ENCODE measurements around the gene HYAL2.
"Not testable (repeated sequence)": the region's sequence is repeated elsewhere in the genome, so short reads cannot be mapped to it uniquely, and the experiment has no call there.

The HYAL2 gene

GRCh38 chr3:50293079-50293801 lies 29.3 kb downstream of the HYAL2 start:
- H3K9ac ChIP-seq (ENCODE audit: low read length) = peak overlapping the region; percentile 76
- peak overlapping the region in 1 of 2 donors; percentile 49 for H3K4me3 ChIP-seq (ENCODE audit: low read depth in 1 of 2, low read length in 2 of 2)
- no peaks in the 10 kb centered on the region for H3K27me3 ChIP-seq (ENCODE audit: control insufficient read depth in 1 of 2, insufficient read depth in 2 of 2, low read length in 2 of 2)
- peaks cover 29% of the 10 kb centered on the region for H3K4me1 ChIP-seq (ENCODE audit: insufficient read depth, low read length)
- peaks cover 23% of the 10 kb centered on the region for H3K36me3 ChIP-seq (ENCODE audit: insufficient read depth, low read length)
- no peaks in the 10 kb centered on the region for H3K9me3 ChIP-seq (ENCODE audit: low read length)
- peak overlapping the region; percentile 64 for H3K27ac ChIP-seq (ENCODE audit: low read depth, low read length)

GRCh38 chr3:50292159-50293078 lies 30.1 kb downstream of the HYAL2 start, which contains the start of gene IFRD2:
TSS of gene IFRD2 (minus strand) at chr3:50292429. CDS start at chr3:50292274, 155 bp downstream.
- Histone ChIP-seq H3K9me3 (ENCODE audit: low read length) (no peaks in the 10 kb centered on the region), H3K4me1 (ENCODE audit: insufficient read depth, low read length) (peaks cover 25% of the 10 kb centered on the region), H3K27ac (ENCODE audit: low read depth, low read length) (peak within 1 kb of the TSS; percentile 65), H3K9ac (ENCODE audit: low read length) (peak within 1 kb of the TSS; percentile 82), H3K36me3 (ENCODE audit: insufficient read depth, low read length) (peaks cover 32% of the 10 kb centered on the region), H3K27me3 (ENCODE audit: control insufficient read depth in 1 of 2, insufficient read depth in 2 of 2, low read length in 2 of 2) (no peaks in the 10 kb centered on the region), H3K4me3 (ENCODE audit: low read depth in 1 of 2, low read length in 2 of 2) (peak within 1 kb of the TSS; percentile 84 to 87)

- H3K36me3 ChIP-seq (ENCODE audit: insufficient read depth, low read length) = peaks cover 33% of the 10 kb centered on the region
- no peak overlapping the region for H3K9ac ChIP-seq (ENCODE audit: low read length)
- no peaks in the 10 kb centered on the region for H3K27me3 ChIP-seq (ENCODE audit: control insufficient read depth in 1 of 2, insufficient read depth in 2 of 2, low read length in 2 of 2)
- H3K9me3 ChIP-seq (ENCODE audit: low read length) = no peaks in the 10 kb centered on the region
- H3K4me3 ChIP-seq (ENCODE audit: low read depth in 1 of 2, low read length in 2 of 2) = no peak overlapping the region
- peaks cover 25% of the 10 kb centered on the region for H3K4me1 ChIP-seq (ENCODE audit: insufficient read depth, low read length)
- no peak overlapping the region for H3K27ac ChIP-seq (ENCODE audit: low read depth, low read length)
Observed at GRCh38 chr3:50290161-50290641, 32.3 kb downstream of the HYAL2 start.

- peaks cover 33% of the 10 kb centered on the region for H3K36me3 ChIP-seq (ENCODE audit: insufficient read depth, low read length)
- H3K27me3 ChIP-seq (ENCODE audit: control insufficient read depth in 1 of 2, insufficient read depth in 2 of 2, low read length in 2 of 2) = no peaks in the 10 kb centered on the region
- H3K4me3 ChIP-seq (ENCODE audit: low read depth in 1 of 2, low read length in 2 of 2) = no peak overlapping the region
- no peak overlapping the region for H3K9ac ChIP-seq (ENCODE audit: low read length)
- no peak overlapping the region for H3K27ac ChIP-seq (ENCODE audit: low read depth, low read length)
- H3K4me1 ChIP-seq (ENCODE audit: insufficient read depth, low read length) = peaks cover 25% of the 10 kb centered on the region
- H3K9me3 ChIP-seq (ENCODE audit: low read length) = no peaks in the 10 kb centered on the region
Observed at GRCh38 chr3:50289130-50289529, 33.4 kb downstream of the HYAL2 start.

GRCh38 chr3:50288387-50289007 lies 34.0 kb downstream of the HYAL2 start:
- Histone ChIP-seq H3K27me3 (ENCODE audit: control insufficient read depth in 1 of 2, insufficient read depth in 2 of 2, low read length in 2 of 2) (no peaks in the 10 kb centered on the region), H3K9ac (ENCODE audit: low read length) (no peak overlapping the region), H3K9me3 (ENCODE audit: low read length) (no peaks in the 10 kb centered on the region), H3K36me3 (ENCODE audit: insufficient read depth, low read length) (peaks cover 33% of the 10 kb centered on the region), H3K4me3 (ENCODE audit: low read depth in 1 of 2, low read length in 2 of 2) (no peak overlapping the region), H3K4me1 (ENCODE audit: insufficient read depth, low read length) (peaks cover 24% of the 10 kb centered on the region), H3K27ac (ENCODE audit: low read depth, low read length) (no peak overlapping the region)

- peaks cover 33% of the 10 kb centered on the region for H3K36me3 ChIP-seq (ENCODE audit: insufficient read depth, low read length)
- H3K4me3 ChIP-seq (ENCODE audit: low read depth in 1 of 2, low read length in 2 of 2) = no peak overlapping the region
- no peak overlapping the region for H3K9ac ChIP-seq (ENCODE audit: low read length)
- H3K9me3 ChIP-seq (ENCODE audit: low read length) = no peaks in the 10 kb centered on the region
- H3K4me1 ChIP-seq (ENCODE audit: insufficient read depth, low read length) = peaks cover 14% of the 10 kb centered on the region
- no peaks in the 10 kb centered on the region for H3K27me3 ChIP-seq (ENCODE audit: control insufficient read depth in 1 of 2, insufficient read depth in 2 of 2, low read length in 2 of 2)
- no peak overlapping the region for H3K27ac ChIP-seq (ENCODE audit: low read depth, low read length)
Observed at GRCh38 chr3:50287262-50287661, 35.3 kb downstream of the HYAL2 start.

- peaks cover 14% of the 10 kb centered on the region for H3K4me1 ChIP-seq (ENCODE audit: insufficient read depth, low read length)
- no peak overlapping the region for H3K27ac ChIP-seq (ENCODE audit: low read depth, low read length)
- H3K36me3 ChIP-seq (ENCODE audit: insufficient read depth, low read length) = peaks cover 33% of the 10 kb centered on the region
- H3K27me3 ChIP-seq (ENCODE audit: control insufficient read depth in 1 of 2, insufficient read depth in 2 of 2, low read length in 2 of 2) = no peaks in the 10 kb centered on the region
- no peaks in the 10 kb centered on the region for H3K9me3 ChIP-seq (ENCODE audit: low read length)
- no peak overlapping the region for H3K4me3 ChIP-seq (ENCODE audit: low read depth in 1 of 2, low read length in 2 of 2)
- no peak overlapping the region for H3K9ac ChIP-seq (ENCODE audit: low read length)
Observed at GRCh38 chr3:50286322-50287227, 36.0 kb downstream of the HYAL2 start.

GRCh38 chr3:50284121-50284520 lies 38.4 kb downstream of the HYAL2 start:
- not testable (repeated sequence) for H3K27me3 ChIP-seq (ENCODE audit: control insufficient read depth in 1 of 2, insufficient read depth in 2 of 2, low read length in 2 of 2); H3K9me3 ChIP-seq (ENCODE audit: low read length); H3K4me1 ChIP-seq (ENCODE audit: insufficient read depth, low read length); H3K4me3 ChIP-seq (ENCODE audit: low read depth in 1 of 2, low read length in 2 of 2); H3K9ac ChIP-seq (ENCODE audit: low read length); H3K27ac ChIP-seq (ENCODE audit: low read depth, low read length)
- H3K36me3 ChIP-seq (ENCODE audit: insufficient read depth, low read length) = peaks cover 18% of the 10 kb centered on the region

GRCh38 chr3:50279255-50280016 lies 43.1 kb downstream of the HYAL2 start:
- Histone ChIP-seq H3K36me3 (ENCODE audit: insufficient read depth, low read length) (no peaks in the 10 kb centered on the region), H3K9me3 (ENCODE audit: low read length) (no peaks in the 10 kb centered on the region), H3K27ac (ENCODE audit: low read depth, low read length) (no peak overlapping the region), H3K4me3 (ENCODE audit: low read depth in 1 of 2, low read length in 2 of 2) (no peak overlapping the region), H3K9ac (ENCODE audit: low read length) (no peak overlapping the region), H3K4me1 (ENCODE audit: insufficient read depth, low read length) (peaks cover 6% of the 10 kb centered on the region), H3K27me3 (ENCODE audit: control insufficient read depth in 1 of 2, insufficient read depth in 2 of 2, low read length in 2 of 2) (peaks cover 0 to 11% of the 10 kb centered on the region in 2 donors)

GRCh38 chr3:50278880-50279224 lies 43.7 kb downstream of the HYAL2 start, which contains the start of gene LSMEM2:
TSS of gene LSMEM2 (plus strand) at chr3:50279087. CDS start at chr3:50279114, 27 bp downstream.
- Histone ChIP-seq H3K27me3 (ENCODE audit: control insufficient read depth in 1 of 2, insufficient read depth in 2 of 2, low read length in 2 of 2) (peaks cover 0 to 11% of the 10 kb centered on the region in 2 donors), H3K27ac (ENCODE audit: low read depth, low read length) (no peak within 1 kb of the TSS), H3K4me1 (ENCODE audit: insufficient read depth, low read length) (peaks cover 6% of the 10 kb centered on the region), H3K36me3 (ENCODE audit: insufficient read depth, low read length) (no peaks in the 10 kb centered on the region), H3K9me3 (ENCODE audit: low read length) (no peaks in the 10 kb centered on the region), H3K9ac (ENCODE audit: low read length) (no peak within 1 kb of the TSS), H3K4me3 (ENCODE audit: low read depth in 1 of 2, low read length in 2 of 2) (no peak within 1 kb of the TSS)

All from muscle layer of colon (tissue), 2 donors.